Activated CD4-positive, alpha-beta T cell treated with anti-CD3 and anti-CD28 coated beads, Interleukin-2, amount 10 ng/mL, durations not matched to agents 7 days and 5 days (primary cell): Measurements from ENCODE around the gene CA5A. TPM values are rescaled to one million over a fixed set of nuclear protein-coding genes. Genes with fewer than 3 reads are reported as not detected.
A peak's percentile ranks its signal among the peaks of the same experiment; 100 is the strongest.

Experiments used
- CTCF ChIA-PET: fragments of 350-600 bp; sonication (Branson Sonifier 250); formaldehyde crosslinking; loops from one replicate; lab custom pipeline; 2021; ENCODE audit warnings: antibody characterized with exemption; lab: Charles Lee
- POLR2A ChIA-PET: fragments of 350-600 bp; sonication (Branson Sonifier 250); formaldehyde crosslinking; loops from one replicate; lab custom pipeline; 2021; ENCODE audit warnings: antibody characterized with exemption; lab: Charles Lee
- DNase-seq: peaks from one replicate; pipeline ENCODE4 v3.0.0-alpha.2; 2020
- H3K27ac Mint-ChIP-seq: one replicate; pipeline ENCODE4 v1.8.0; 2021; ENCODE audit warnings: mild to moderate bottlenecking, moderate library complexity, mixed read lengths
- H3K27me3 Mint-ChIP-seq: one replicate; pipeline ENCODE4 v1.8.0; 2021; ENCODE audit warnings: mixed read lengths
- H3K36me3 Mint-ChIP-seq: one replicate; pipeline ENCODE4 v1.8.0; 2021; ENCODE audit warnings: low read depth, mixed read lengths
- H3K4me1 Mint-ChIP-seq: one replicate; pipeline ENCODE4 v1.8.0; 2021; ENCODE audit warnings: mixed read lengths
- H3K4me3 Mint-ChIP-seq: one replicate; pipeline ENCODE4 v1.8.0; 2021; ENCODE audit warnings: mild to moderate bottlenecking, moderate library complexity, mixed read lengths
- H3K9me3 Mint-ChIP-seq: one replicate; pipeline ENCODE4 v1.8.0; 2021; ENCODE audit warnings: mixed read lengths
- total RNA-seq, 2 experiments: library from RNA; stranded (reverse); gene quantifications; one replicate each; pipeline ENCODE4 v1.2.3, GENCODE V29; 2021

The CA5A gene
- total RNA-seq, 2 experiments from 2014 or later, result not detected

- Mint-ChIP-seq H3K27me3 (no peaks in the 10 kb centered on the region), H3K9me3 (no peaks in the 10 kb centered on the region), H3K27ac (no peak overlapping the region), H3K36me3 (peaks cover 16% of the 10 kb centered on the region), H3K4me1 (peaks cover 12% of the 10 kb centered on the region), H3K4me3 (no peak overlapping the region)
- no peak for DNase-seq
- POLR2A ChIA-PET, result no interaction called here
- CTCF ChIA-PET, result interaction anchor here (2.3 to 2.7 kb wide), 2 partner anchors 27 to 66 kb away, joined by 9 to 16 read pairs; no protein-coding TSS in a partner anchor
Observed at GRCh38 chr16:87844809-87845208, 91.5 kb downstream of the CA5A start.

- Mint-ChIP-seq H3K4me1 (peaks cover 10% of the 10 kb centered on the region), H3K27ac (no peak overlapping the region), H3K9me3 (no peaks in the 10 kb centered on the region), H3K36me3 (peaks cover 14% of the 10 kb centered on the region), H3K4me3 (no peak overlapping the region), H3K27me3 (no peaks in the 10 kb centered on the region)
- ChIA-PET POLR2A (no interaction called here), CTCF (interaction anchor here (2.3 kb wide), 1 partner anchor 27 kb away, joined by 9 read pairs; no protein-coding TSS in a partner anchor)
- no peak for DNase-seq
Observed at GRCh38 chr16:87844120-87844733, 92.1 kb downstream of the CA5A start.

GRCh38 chr16:87843678-87844105 lies 92.6 kb downstream of the CA5A start:
- H3K36me3 Mint-ChIP-seq, result peaks cover 14% of the 10 kb centered on the region
- H3K27me3 Mint-ChIP-seq, result no peaks in the 10 kb centered on the region
- peaks cover 10% of the 10 kb centered on the region for H3K4me1 Mint-ChIP-seq
- ChIA-PET CTCF (no interaction called here), POLR2A (no interaction called here)
- no peak overlapping the region for H3K4me3 Mint-ChIP-seq
- no peak for DNase-seq
- no peak overlapping the region for H3K27ac Mint-ChIP-seq
- H3K9me3 Mint-ChIP-seq, result no peaks in the 10 kb centered on the region

- peak overlapping the region; percentile 31 for H3K27ac Mint-ChIP-seq
- peaks cover 10% of the 10 kb centered on the region for H3K4me1 Mint-ChIP-seq
- no peak for DNase-seq
- ChIA-PET CTCF (interaction anchor here (0.9 to 2.5 kb wide), 2 partner anchors 9 to 63 kb away, joined by 3 to 7 read pairs; no protein-coding TSS in a partner anchor), POLR2A (no interaction called here)
- H3K9me3 Mint-ChIP-seq, result no peaks in the 10 kb centered on the region
- H3K4me3 Mint-ChIP-seq, result no peak overlapping the region
- H3K36me3 Mint-ChIP-seq, result peaks cover 18% of the 10 kb centered on the region
- no peaks in the 10 kb centered on the region for H3K27me3 Mint-ChIP-seq
Observed at GRCh38 chr16:87842209-87842869, 94.0 kb downstream of the CA5A start.

- DNase-seq, result no peak
- H3K27me3 Mint-ChIP-seq, result no peaks in the 10 kb centered on the region
- ChIA-PET CTCF (interaction anchor here (2.5 kb wide), 1 partner anchor 62 kb away, joined by 7 read pairs; no protein-coding TSS in a partner anchor), POLR2A (no interaction called here)
- peaks cover 14% of the 10 kb centered on the region for H3K4me1 Mint-ChIP-seq
- peak overlapping the region; percentile 31 for H3K27ac Mint-ChIP-seq
- H3K36me3 Mint-ChIP-seq, result peaks cover 23% of the 10 kb centered on the region
- H3K9me3 Mint-ChIP-seq, result no peaks in the 10 kb centered on the region
- H3K4me3 Mint-ChIP-seq, result no peak overlapping the region
Observed at GRCh38 chr16:87841340-87842208, 94.8 kb downstream of the CA5A start.

GRCh38 chr16:87840271-87840978 lies 95.9 kb downstream of the CA5A start:
- Mint-ChIP-seq H3K4me3 (no peak overlapping the region), H3K4me1 (peaks cover 14% of the 10 kb centered on the region), H3K27ac (no peak overlapping the region), H3K27me3 (no peaks in the 10 kb centered on the region), H3K36me3 (peaks cover 28% of the 10 kb centered on the region), H3K9me3 (no peaks in the 10 kb centered on the region)
- ChIA-PET CTCF (interaction anchor here (0.5 to 3.1 kb wide), 6 partner anchors 9 to 407 kb away, joined by 3 to 20 read pairs (median 5); no protein-coding TSS in a partner anchor), POLR2A (no interaction called here)
- DNase-seq, result no peak

- H3K4me1 Mint-ChIP-seq, result peaks cover 14% of the 10 kb centered on the region
- no peak overlapping the region for H3K4me3 Mint-ChIP-seq
- H3K27me3 Mint-ChIP-seq, result no peaks in the 10 kb centered on the region
- H3K9me3 Mint-ChIP-seq, result no peaks in the 10 kb centered on the region
- POLR2A ChIA-PET, result no interaction called here
- CTCF ChIA-PET, result interaction anchor here (0.9 to 3.1 kb wide), 4 partner anchors 10 to 61 kb away, joined by 3 to 20 read pairs (median 8); no protein-coding TSS in a partner anchor
- no peak overlapping the region for H3K27ac Mint-ChIP-seq
- H3K36me3 Mint-ChIP-seq, result peaks cover 30% of the 10 kb centered on the region
- no peak for DNase-seq
Observed at GRCh38 chr16:87839542-87840270, 96.6 kb downstream of the CA5A start.

GRCh38 chr16:87838643-87839541 lies 97.4 kb downstream of the CA5A start:
- Mint-ChIP-seq H3K9me3 (no peaks in the 10 kb centered on the region), H3K4me1 (peaks cover 14% of the 10 kb centered on the region), H3K36me3 (peaks cover 34% of the 10 kb centered on the region), H3K27me3 (no peaks in the 10 kb centered on the region), H3K27ac (no peak overlapping the region), H3K4me3 (no peak overlapping the region)
- POLR2A ChIA-PET, result no interaction called here
- DNase-seq, result no peak
- CTCF ChIA-PET, result interaction anchor here (0.6 to 3.1 kb wide), 5 partner anchors 11 to 60 kb away, joined by 3 to 20 read pairs (median 4); no protein-coding TSS in a partner anchor

Other genes with a start within 250 kb of the CA5A start
- gene KLHDC4, start 170.5 kb downstream of the CA5A start, total RNA-seq, result 100 to 1,000 TPM in 1 of 2 experiments, 10 to 100 TPM in 1; 83.2 to 102 TPM
- 10 to 100 TPM; 73.1 to 77.1 TPM for gene SLC7A5, start 67.0 kb downstream of the CA5A start, total RNA-seq
- gene BANP, start 14.9 kb upstream of the CA5A start, total RNA-seq, result 10 to 100 TPM; 43.2 to 45.5 TPM